Measurements from ENCODE around the gene LENG8. TPM values are rescaled to one million over a fixed set of nuclear protein-coding genes. Genes with fewer than 3 reads are reported as not detected.

The LENG8 gene
- total and polyA plus RNA-seq, 2 of the 13 experiments (the other 11 are each of a cell fraction or from before 2014, with no cell fraction given): 14.3 to 41.9 TPM

DNA sequence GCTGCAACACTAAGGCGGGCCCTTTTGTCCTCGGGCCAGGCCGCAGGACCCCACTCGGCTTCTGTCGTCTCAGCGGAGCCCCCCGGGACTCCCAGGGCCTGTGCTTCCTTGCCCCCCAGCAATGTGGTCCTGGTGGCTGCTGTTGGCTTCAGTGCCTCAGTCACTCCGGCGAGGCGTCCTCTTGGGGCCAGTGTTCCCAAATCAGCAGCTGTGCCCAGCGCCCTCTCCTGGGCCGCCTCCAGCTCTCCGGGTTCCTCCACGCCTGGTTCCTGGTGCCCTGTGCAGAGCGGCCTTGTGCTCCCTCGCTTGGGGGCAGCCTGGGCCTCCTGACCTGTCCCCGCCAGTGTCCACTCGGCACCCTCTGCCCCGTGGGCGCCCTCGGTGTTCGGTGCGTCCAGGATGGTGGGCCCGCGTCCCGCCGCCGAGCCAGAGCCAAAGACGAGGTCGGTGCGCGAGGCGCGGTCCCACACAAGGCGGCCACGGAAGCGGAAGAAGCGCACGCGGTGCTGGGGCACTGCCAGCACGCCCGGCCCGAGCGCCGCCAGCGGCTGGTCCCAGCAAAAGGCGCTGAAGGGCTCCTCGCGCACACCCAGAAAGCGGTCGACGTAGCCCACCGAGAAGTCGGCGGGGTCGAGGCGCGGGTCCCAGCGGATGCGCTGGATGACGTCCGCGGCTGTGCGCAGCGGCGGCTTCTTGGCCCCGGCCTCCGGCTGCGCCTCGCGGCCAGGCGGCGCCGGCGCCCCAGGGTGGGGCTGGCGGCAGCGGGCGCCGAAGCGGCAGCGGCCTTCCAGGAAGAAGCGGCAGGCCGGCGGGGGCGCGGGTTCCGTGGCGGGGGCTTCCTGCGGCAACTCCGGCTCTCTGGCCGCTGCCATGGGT lies 13.9 kb downstream of the LENG8 start (continued):
- TF ChIP-seq ATF3 (CRISPR knock-in tag; IDR thresholded peaks at IDR 0.05) (peak; percentile 57), UBTF (CRISPR knock-in tag; IDR thresholded peaks at IDR 0.05) (peak; percentile 89), PAXIP1 (CRISPR knock-in tag; conservative IDR thresholded peaks at IDR 0.05) (0 out of 2 replicates have a peak, but pooled peaks have one; percentile 30), REL (CRISPR knock-in tag; conservative IDR thresholded peaks at IDR 0.05) (0 out of 2 replicates have a peak, but pooled peaks have one; percentile 76), IRF1 (CRISPR knock-in tag; IDR thresholded peaks at IDR 0.05; ENCODE audit: low read depth) (0 out of 2 replicates have a peak, but pooled peaks have one; percentile 63), AKAP8 (CRISPR knock-in tag; IDR thresholded peaks at IDR 0.05) (peak; percentile 98), NFKB2 (CRISPR knock-in tag; IDR thresholded peaks at IDR 0.05; ENCODE audit: borderline replicate concordance) (peak; percentile 61; the same call in 1 of the 2 replicates), ZNF552 (CRISPR knock-in tag; IDR thresholded peaks at IDR 0.05; ENCODE audit: borderline replicate concordance) (peak; percentile 79; the same call in 1 of the 2 replicates), ZSCAN21 (CRISPR knock-in tag; IDR thresholded peaks at IDR 0.05; ENCODE audit: borderline replicate concordance) (peak; percentile 41; the same call in 1 of the 2 replicates), ZNF616 (CRISPR knock-in tag; IDR thresholded peaks at IDR 0.05; ENCODE audit: low read depth) (peak; percentile 86), ZNF564 (CRISPR knock-in tag; IDR thresholded peaks at IDR 0.05) (peak; percentile 85; the same call in 1 of the 2 replicates), EEA1 (CRISPR knock-in tag; IDR thresholded peaks at IDR 0.05; ENCODE audit: borderline replicate concordance) (peak; percentile 82; the same call in 1 of the 2 replicates), TRAFD1 (CRISPR knock-in tag; IDR thresholded peaks at IDR 0.05; ENCODE audit: borderline replicate concordance) (no peak), FOXK2 (IDR thresholded peaks at IDR 0.05) (no peak)
- TF ChIP-seq, protein P1, sequence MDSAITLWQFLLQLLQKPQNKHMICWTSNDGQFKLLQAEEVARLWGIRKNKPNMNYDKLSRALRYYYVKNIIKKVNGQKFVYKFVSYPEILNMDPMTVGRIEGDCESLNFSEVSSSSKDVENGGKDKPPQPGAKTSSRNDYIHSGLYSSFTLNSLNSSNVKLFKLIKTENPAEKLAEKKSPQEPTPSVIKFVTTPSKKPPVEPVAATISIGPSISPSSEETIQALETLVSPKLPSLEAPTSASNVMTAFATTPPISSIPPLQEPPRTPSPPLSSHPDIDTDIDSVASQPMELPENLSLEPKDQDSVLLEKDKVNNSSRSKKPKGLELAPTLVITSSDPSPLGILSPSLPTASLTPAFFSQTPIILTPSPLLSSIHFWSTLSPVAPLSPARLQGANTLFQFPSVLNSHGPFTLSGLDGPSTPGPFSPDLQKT (CRISPR knock-in tag; IDR thresholded peaks at IDR 0.05; ENCODE audit: borderline replicate concordance): 0 out of 2 replicates have a peak, but pooled peaks have one; percentile 23

Data from HepG2 (cell line).